Stimulated activated CD8-positive, alpha-beta memory T cell treated with anti-CD3 and anti-CD28 coated beads, Interleukin-15, amount 100 ng/mL, for 24 hours (primary cell): ENCODE measurements around the gene ACLY.
"Not testable (repeated sequence)": the region's sequence is repeated elsewhere in the genome, so short reads cannot be mapped to it uniquely, and the experiment has no call there.

ENCODE experiments used
- DNase-seq: peaks from one replicate; pipeline ENCODE4 v3.0.0-alpha.2; 2020; ENCODE audit warnings: low read depth

The ACLY gene

GRCh38 chr17:41829961-41830360 is 88.8 kb downstream of the ACLY start:
- DNase-seq = not testable (repeated sequence)

GRCh38 chr17:41825175-41825845 is 93.4 kb downstream of the ACLY start:
- DNase-seq = no peak

DNA sequence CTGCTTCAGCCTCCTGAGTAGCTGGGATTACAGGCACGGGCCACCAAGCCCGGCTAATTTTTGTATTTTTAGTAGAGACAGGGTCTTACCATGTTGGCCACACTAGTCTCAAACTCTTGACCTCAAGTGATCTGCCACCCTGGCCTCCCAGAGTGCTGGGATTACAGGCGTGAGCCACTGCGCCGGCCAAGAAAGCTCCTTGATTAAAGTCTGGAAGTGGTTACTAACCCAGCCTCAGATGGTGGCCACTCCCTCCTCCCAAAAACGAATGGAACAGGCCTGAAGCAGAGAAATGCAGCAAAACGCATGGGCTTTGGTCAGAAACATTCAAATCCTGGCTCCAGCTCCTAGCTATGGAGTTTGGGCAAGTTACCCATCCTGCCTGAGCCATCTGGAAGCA is 94.7 kb downstream of the ACLY start:
- no peak for DNase-seq

- DNase-seq = no peak
These were observed 95.2 kb downstream of the ACLY start for GRCh38 chr17:41823580-41823979.

- DNase-seq = no peak
These were observed 95.6 kb downstream of the ACLY start for GRCh38 chr17:41823141-41823524.

DNA sequence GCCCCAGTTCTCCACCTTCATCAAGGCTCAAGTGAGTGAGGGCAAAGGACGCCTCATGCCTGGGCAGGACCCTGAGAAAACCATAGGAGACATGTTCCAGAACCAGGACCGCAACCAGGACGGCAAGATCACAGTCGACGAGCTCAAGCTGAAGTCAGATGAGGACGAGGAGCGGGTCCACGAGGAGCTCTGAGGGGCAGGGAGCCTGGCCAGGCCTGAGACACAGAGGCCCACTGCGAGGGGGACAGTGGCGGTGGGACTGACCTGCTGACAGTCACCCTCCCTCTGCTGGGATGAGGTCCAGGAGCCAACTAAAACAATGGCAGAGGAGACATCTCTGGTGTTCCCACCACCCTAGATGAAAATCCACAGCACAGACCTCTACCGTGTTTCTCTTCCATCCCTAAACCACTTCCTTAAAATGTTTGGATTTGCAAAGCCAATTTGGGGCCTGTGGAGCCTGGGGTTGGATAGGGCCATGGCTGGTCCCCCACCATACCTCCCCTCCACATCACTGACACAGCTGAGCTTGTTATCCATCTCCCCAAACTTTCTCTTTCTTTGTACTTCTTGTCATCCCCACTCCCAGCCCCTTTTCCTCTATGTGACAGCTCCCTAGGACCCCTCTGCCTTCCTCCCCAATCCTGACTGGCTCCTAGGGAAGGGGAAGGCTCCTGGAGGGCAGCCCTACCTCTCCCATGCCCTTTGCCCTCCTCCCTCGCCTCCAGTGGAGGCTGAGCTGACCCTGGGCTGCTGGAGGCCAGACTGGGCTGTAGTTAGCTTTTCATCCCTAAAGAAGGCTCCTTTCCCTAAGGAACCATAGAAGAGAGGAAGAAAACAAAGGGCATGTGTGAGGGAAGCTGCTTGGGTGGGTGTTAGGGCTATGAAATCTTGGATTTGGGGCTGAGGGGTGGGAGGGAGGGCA is 96.3 kb downstream of the ACLY start:
- no peak for DNase-seq

DNA sequence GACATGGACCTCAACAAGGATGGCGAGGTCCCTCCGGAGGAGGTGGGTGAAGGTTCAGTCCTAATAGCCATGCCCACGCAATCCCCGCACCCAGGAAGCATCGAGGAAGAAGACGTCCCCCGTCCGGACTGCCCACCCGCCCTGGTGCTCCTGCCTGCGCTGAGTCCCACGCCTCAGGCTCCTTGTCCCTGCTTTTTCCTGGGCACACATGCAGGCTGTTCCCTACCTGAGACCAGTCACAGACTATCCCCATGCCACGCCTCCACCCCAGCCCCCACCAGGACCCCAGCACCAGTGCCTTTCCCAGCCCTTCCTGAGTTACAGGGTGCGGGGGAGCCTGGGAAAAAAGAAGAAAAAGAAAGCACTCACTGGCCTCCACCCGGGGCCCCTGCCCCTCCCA is 97.0 kb downstream of the ACLY start:
- no peak for DNase-seq

- no peak for DNase-seq
These were observed 100.7 kb downstream of the ACLY start for GRCh38 chr17:41818024-41818423.
